ENCODE data around the gene FAM124A. TPM values are rescaled to one million over a fixed set of nuclear protein-coding genes. Genes with fewer than 3 reads are reported as not detected.

Gene FAM124A
- total RNA-seq, 2 donors from 2014 or later = 49.7 to 56.6 TPM

GRCh38 chr13:51180853-51181511 lies 41.2 kb upstream of the FAM124A start:
- Histone ChIP-seq H3K4me1 (ENCODE audit: control insufficient read depth, insufficient read depth, low read length) (no peaks in the 10 kb centered on the region), H3K9me3 (ENCODE audit: control insufficient read depth, low read length) (no peaks in the 10 kb centered on the region), H3K27ac (ENCODE audit: low read depth, low read length) (no peak overlapping the region), H3K4me3 (ENCODE audit: low read length) (no peak overlapping the region), H3K36me3 (ENCODE audit: control insufficient read depth, insufficient read depth, low read length) (peaks cover 38% of the 10 kb centered on the region), H3K27me3 (ENCODE audit: control insufficient read depth, insufficient read depth, low read length, poor library complexity, severe bottlenecking) (no peaks in the 10 kb centered on the region), H3K9ac (ENCODE audit: extremely low read depth, low read length, poor library complexity, severe bottlenecking) (no peak overlapping the region)
- 63% methylated on average over 2 of the region's 2 CpGs; no CpG with 5 or more reads in 1 of the 2 experiments for WGBS, 2 experiments (ENCODE audit: insufficient coverage in 1 of 2, insufficient read length in 1 of 2)
- no peak for DNase-seq
- H3K4me1 Mint-ChIP-seq = peaks cover 34% of the 10 kb centered on the region
- TF ChIP-seq CTCF (conservative IDR thresholded peaks at IDR 0.05) = no peak
- H3K27me3 Mint-ChIP-seq (ENCODE audit: insufficient read depth) = no peaks in the 10 kb centered on the region
- H3K4me3 Mint-ChIP-seq = no peak overlapping the region
- peaks cover 32% of the 10 kb centered on the region for H3K36me3 Mint-ChIP-seq (ENCODE audit: low read depth)
- H3K9me3 Mint-ChIP-seq = no peaks in the 10 kb centered on the region
- no peak overlapping the region for H3K27ac Mint-ChIP-seq

GRCh38 chr13:51181786-51182383 lies 40.3 kb upstream of the FAM124A start:
- Histone ChIP-seq H3K27me3 (ENCODE audit: control insufficient read depth, insufficient read depth, low read length, poor library complexity, severe bottlenecking) (no peaks in the 10 kb centered on the region), H3K9ac (ENCODE audit: extremely low read depth, low read length, poor library complexity, severe bottlenecking) (no peak overlapping the region), H3K4me1 (ENCODE audit: control insufficient read depth, insufficient read depth, low read length) (no peaks in the 10 kb centered on the region), H3K36me3 (ENCODE audit: control insufficient read depth, insufficient read depth, low read length) (peaks cover 29% of the 10 kb centered on the region), H3K4me3 (ENCODE audit: low read length) (no peak overlapping the region), H3K9me3 (ENCODE audit: control insufficient read depth, low read length) (no peaks in the 10 kb centered on the region), H3K27ac (ENCODE audit: low read depth, low read length) (no peak overlapping the region)
- Mint-ChIP-seq H3K27ac (no peak overlapping the region), H3K4me3 (no peak overlapping the region), H3K36me3 (ENCODE audit: low read depth) (peaks cover 23% of the 10 kb centered on the region), H3K4me1 (peaks cover 33% of the 10 kb centered on the region), H3K9me3 (no peaks in the 10 kb centered on the region), H3K27me3 (ENCODE audit: insufficient read depth) (no peaks in the 10 kb centered on the region)
- no peak for TF ChIP-seq CTCF (conservative IDR thresholded peaks at IDR 0.05)
- 94 to 100% methylated on average over 3 to 4 of the region's 4 CpGs for WGBS, 2 experiments (ENCODE audit: insufficient coverage in 1 of 2, insufficient read length in 1 of 2)
- DNase-seq = no peak

GRCh38 chr13:51191743-51192142 lies 30.5 kb upstream of the FAM124A start:
- no peaks in the 10 kb centered on the region for H3K9me3 ChIP-seq (ENCODE audit: control insufficient read depth, low read length)
- TF ChIP-seq CTCF (conservative IDR thresholded peaks at IDR 0.05) = no peak
- no peak overlapping the region for H3K4me3 ChIP-seq (ENCODE audit: low read length)
- no peaks in the 10 kb centered on the region for H3K27me3 ChIP-seq (ENCODE audit: control insufficient read depth, insufficient read depth, low read length, poor library complexity, severe bottlenecking)
- 94 to 98% methylated on average over 12 of the region's 12 CpGs for WGBS, 2 experiments (ENCODE audit: insufficient coverage in 1 of 2, insufficient read length in 1 of 2)
- H3K36me3 Mint-ChIP-seq (ENCODE audit: low read depth) = peaks cover 8% of the 10 kb centered on the region
- no peak overlapping the region for H3K27ac Mint-ChIP-seq
- no peaks in the 10 kb centered on the region for H3K4me1 ChIP-seq (ENCODE audit: control insufficient read depth, insufficient read depth, low read length)
- no peaks in the 10 kb centered on the region for H3K36me3 ChIP-seq (ENCODE audit: control insufficient read depth, insufficient read depth, low read length)
- no peak overlapping the region for H3K27ac ChIP-seq (ENCODE audit: low read depth, low read length)
- no peaks in the 10 kb centered on the region for H3K4me1 Mint-ChIP-seq
- no peak overlapping the region for H3K9ac ChIP-seq (ENCODE audit: extremely low read depth, low read length, poor library complexity, severe bottlenecking)
- peaks cover 21% of the 10 kb centered on the region for H3K27me3 Mint-ChIP-seq (ENCODE audit: insufficient read depth)
- no peaks in the 10 kb centered on the region for H3K9me3 Mint-ChIP-seq
- DNase-seq = no peak
- H3K4me3 Mint-ChIP-seq = no peak overlapping the region

Data from endodermal cell (in vitro differentiated cells).